ENCODE measurements around the gene ATAD1. TPM values are rescaled to one million over a fixed set of nuclear protein-coding genes. Genes with fewer than 3 reads are reported as not detected.
"Not testable (repeated sequence)": the region's sequence is repeated elsewhere in the genome, so short reads cannot be mapped to it uniquely, and the experiment has no call there.

Gene ATAD1
- total RNA-seq, 3 donors from 2014 or later = 52.2 to 61.1 (median 52.5) TPM

GRCh38 chr10:87742992-87743610 lies 74.9 kb downstream of the ATAD1 start:
- peaks cover 12% of the 10 kb centered on the region for H3K27me3 Mint-ChIP-seq (ENCODE audit: low read depth)
- not testable (repeated sequence) for H3K9me3 Mint-ChIP-seq; DNase-seq; H3K4me3 Mint-ChIP-seq; H3K4me1 Mint-ChIP-seq (ENCODE audit: low read depth); H3K36me3 Mint-ChIP-seq (ENCODE audit: insufficient read depth); ATAC-seq

GRCh38 chr10:87740254-87740655 lies 77.8 kb downstream of the ATAD1 start:
- ATAC-seq (no peak), DNase-seq (no peak)
- no peaks in the 10 kb centered on the region for H3K4me1 Mint-ChIP-seq (ENCODE audit: low read depth)
- H3K4me3 Mint-ChIP-seq = no peak overlapping the region
- peaks cover 31% of the 10 kb centered on the region for H3K27me3 Mint-ChIP-seq (ENCODE audit: low read depth)
- H3K36me3 Mint-ChIP-seq (ENCODE audit: insufficient read depth) = no peaks in the 10 kb centered on the region
- no peaks in the 10 kb centered on the region for H3K9me3 Mint-ChIP-seq

- DNase-seq (no peak), ATAC-seq (no peak)
- H3K27me3 Mint-ChIP-seq (ENCODE audit: low read depth) = peaks cover 34% of the 10 kb centered on the region
- H3K9me3 Mint-ChIP-seq = no peaks in the 10 kb centered on the region
- H3K4me3 Mint-ChIP-seq = no peak overlapping the region
- no peaks in the 10 kb centered on the region for H3K36me3 Mint-ChIP-seq (ENCODE audit: insufficient read depth)
- no peaks in the 10 kb centered on the region for H3K4me1 Mint-ChIP-seq (ENCODE audit: low read depth)
Observed at GRCh38 chr10:87739703-87740102, 78.3 kb downstream of the ATAD1 start.

DNA sequence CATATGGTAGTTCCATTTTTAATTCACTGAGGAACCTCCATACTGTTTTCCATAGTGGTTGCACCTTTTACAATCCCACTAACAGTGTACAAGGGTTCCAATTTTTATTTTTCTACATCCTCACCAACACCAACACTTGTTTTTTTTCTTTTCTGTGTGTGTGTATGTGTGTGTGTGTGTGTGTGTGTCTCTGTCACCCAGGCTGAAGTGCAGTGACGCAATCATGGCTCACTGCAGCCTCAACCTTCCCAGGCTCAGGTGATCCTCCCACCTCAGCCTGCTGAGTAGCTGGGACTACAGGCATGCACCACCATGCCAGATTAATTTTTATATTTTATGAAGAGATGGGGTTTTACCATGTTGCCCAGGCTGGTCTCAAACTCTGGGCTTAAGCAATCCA lies 79.8 kb downstream of the ATAD1 start:
- H3K36me3 Mint-ChIP-seq (ENCODE audit: insufficient read depth); H3K4me1 Mint-ChIP-seq (ENCODE audit: low read depth); ATAC-seq; H3K9me3 Mint-ChIP-seq; H3K4me3 Mint-ChIP-seq; DNase-seq: not testable (repeated sequence)
- H3K27me3 Mint-ChIP-seq (ENCODE audit: low read depth) = peaks cover 38% of the 10 kb centered on the region

- no peaks in the 10 kb centered on the region for H3K9me3 Mint-ChIP-seq
- no peaks in the 10 kb centered on the region for H3K36me3 Mint-ChIP-seq (ENCODE audit: insufficient read depth)
- DNase-seq (no peak), ATAC-seq (peak in 1 of 2 donors; percentile 65)
- H3K4me1 Mint-ChIP-seq (ENCODE audit: low read depth) = no peaks in the 10 kb centered on the region
- H3K4me3 Mint-ChIP-seq = no peak overlapping the region
- H3K27me3 Mint-ChIP-seq (ENCODE audit: low read depth) = peaks cover 40% of the 10 kb centered on the region
Observed at GRCh38 chr10:87734987-87735827, 82.8 kb downstream of the ATAD1 start.

DNA sequence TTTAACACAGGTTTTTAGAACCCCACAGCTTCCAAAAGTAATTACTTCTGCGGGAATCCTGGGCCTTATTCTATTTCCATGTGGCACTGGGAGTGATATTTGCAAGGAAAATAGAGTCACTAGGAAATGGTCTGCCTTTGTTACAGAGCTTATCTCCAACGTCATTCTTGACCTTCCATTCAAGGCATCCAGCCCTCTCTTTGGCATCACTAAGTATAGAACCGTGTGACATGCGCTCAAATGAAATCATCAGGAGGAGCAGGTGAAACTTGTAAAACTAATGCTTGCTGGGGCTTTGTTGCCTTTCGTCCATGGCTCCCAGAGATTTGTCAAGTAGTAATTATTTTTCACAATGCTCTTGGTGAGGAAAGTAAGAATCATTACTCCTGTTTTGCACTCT lies 84.9 kb downstream of the ATAD1 start:
- H3K4me3 Mint-ChIP-seq = no peak overlapping the region
- H3K4me1 Mint-ChIP-seq (ENCODE audit: low read depth) = no peaks in the 10 kb centered on the region
- H3K36me3 Mint-ChIP-seq (ENCODE audit: insufficient read depth) = no peaks in the 10 kb centered on the region
- DNase-seq = no peak
- H3K27me3 Mint-ChIP-seq (ENCODE audit: low read depth) = peaks cover 33% of the 10 kb centered on the region
- no peak for ATAC-seq
- no peaks in the 10 kb centered on the region for H3K9me3 Mint-ChIP-seq

GRCh38 chr10:87729940-87730339 lies 88.1 kb downstream of the ATAD1 start:
- DNase-seq (no peak), ATAC-seq (no peak)
- Mint-ChIP-seq H3K9me3 (no peaks in the 10 kb centered on the region), H3K36me3 (ENCODE audit: insufficient read depth) (no peaks in the 10 kb centered on the region), H3K4me3 (no peak overlapping the region), H3K4me1 (ENCODE audit: low read depth) (no peaks in the 10 kb centered on the region), H3K27me3 (ENCODE audit: low read depth) (peaks cover 19% of the 10 kb centered on the region)

GRCh38 chr10:87724789-87725188 lies 93.2 kb downstream of the ATAD1 start:
- ATAC-seq = no peak
- Mint-ChIP-seq H3K9me3 (no peaks in the 10 kb centered on the region), H3K4me3 (no peak overlapping the region), H3K36me3 (ENCODE audit: insufficient read depth) (no peaks in the 10 kb centered on the region), H3K27me3 (ENCODE audit: low read depth) (peaks cover 10% of the 10 kb centered on the region), H3K4me1 (ENCODE audit: low read depth) (no peaks in the 10 kb centered on the region)
- no peak for DNase-seq

DNA sequence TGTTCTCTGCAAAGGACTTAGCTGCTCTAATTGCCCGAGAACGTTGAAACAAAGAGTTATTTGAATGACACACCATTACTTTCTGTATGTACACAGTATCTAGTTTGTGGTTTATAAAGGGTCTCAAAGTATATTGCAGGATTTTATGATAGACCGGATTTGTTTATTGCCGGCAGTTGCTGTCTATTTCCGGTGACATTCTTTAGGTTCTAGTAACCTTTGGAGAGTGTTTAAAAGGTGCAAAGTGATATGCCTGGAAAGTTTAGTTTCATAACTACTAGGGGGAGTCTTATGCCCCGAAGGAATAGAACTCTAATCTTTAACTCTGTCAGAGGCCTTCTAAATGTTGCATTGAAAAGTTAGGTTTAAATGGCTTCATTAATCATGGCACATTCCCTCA lies 94.5 kb downstream of the ATAD1 start:
- peaks cover 13% of the 10 kb centered on the region for H3K27me3 Mint-ChIP-seq (ENCODE audit: low read depth)
- H3K4me1 Mint-ChIP-seq (ENCODE audit: low read depth) = no peaks in the 10 kb centered on the region
- no peak for DNase-seq
- no peak for ATAC-seq
- H3K4me3 Mint-ChIP-seq = no peak overlapping the region
- no peaks in the 10 kb centered on the region for H3K9me3 Mint-ChIP-seq
- no peaks in the 10 kb centered on the region for H3K36me3 Mint-ChIP-seq (ENCODE audit: insufficient read depth)

- H3K4me3 Mint-ChIP-seq = no peak overlapping the region
- DNase-seq (no peak), ATAC-seq (no peak)
- peaks cover 13% of the 10 kb centered on the region for H3K27me3 Mint-ChIP-seq (ENCODE audit: low read depth)
- no peaks in the 10 kb centered on the region for H3K4me1 Mint-ChIP-seq (ENCODE audit: low read depth)
- H3K9me3 Mint-ChIP-seq = no peaks in the 10 kb centered on the region
- no peaks in the 10 kb centered on the region for H3K36me3 Mint-ChIP-seq (ENCODE audit: insufficient read depth)
Observed at GRCh38 chr10:87722716-87723115, 95.3 kb downstream of the ATAD1 start.

GRCh38 chr10:87721781-87722180 lies 96.2 kb downstream of the ATAD1 start:
- Mint-ChIP-seq H3K4me1 (ENCODE audit: low read depth) (no peaks in the 10 kb centered on the region), H3K4me3 (no peak overlapping the region), H3K27me3 (ENCODE audit: low read depth) (peaks cover 14% of the 10 kb centered on the region), H3K36me3 (ENCODE audit: insufficient read depth) (no peaks in the 10 kb centered on the region), H3K9me3 (no peaks in the 10 kb centered on the region)
- ATAC-seq (no peak), DNase-seq (no peak)

GRCh38 chr10:87720665-87721064 lies 97.4 kb downstream of the ATAD1 start:
- Mint-ChIP-seq H3K36me3 (ENCODE audit: insufficient read depth) (no peaks in the 10 kb centered on the region), H3K9me3 (no peaks in the 10 kb centered on the region), H3K4me1 (ENCODE audit: low read depth) (no peaks in the 10 kb centered on the region), H3K27me3 (ENCODE audit: low read depth) (peaks cover 14% of the 10 kb centered on the region), H3K4me3 (no peak overlapping the region)
- DNase-seq (no peak), ATAC-seq (peak; percentile 58 to 67)

DNA sequence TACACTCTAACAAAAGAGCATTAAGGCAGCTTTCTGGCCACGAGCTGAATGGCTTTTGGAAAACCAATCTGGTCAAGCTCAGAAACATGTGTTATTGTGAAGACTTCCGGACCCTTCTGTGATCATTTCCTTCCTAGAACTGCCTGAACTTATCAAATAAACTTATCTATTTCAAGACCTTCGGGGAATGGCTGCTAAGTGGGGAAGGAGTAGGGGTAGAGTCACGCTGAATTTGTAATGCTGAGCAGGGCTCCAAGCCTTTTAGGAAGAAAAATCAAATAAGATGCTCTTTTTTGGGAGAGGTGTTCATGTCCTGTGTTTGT lies 101.7 kb downstream of the ATAD1 start:
- DNase-seq (no peak), ATAC-seq (no peak)
- H3K4me1 Mint-ChIP-seq (ENCODE audit: low read depth) = no peaks in the 10 kb centered on the region
- H3K36me3 Mint-ChIP-seq (ENCODE audit: insufficient read depth) = no peaks in the 10 kb centered on the region
- H3K27me3 Mint-ChIP-seq (ENCODE audit: low read depth) = peaks cover 10% of the 10 kb centered on the region
- no peaks in the 10 kb centered on the region for H3K9me3 Mint-ChIP-seq
- H3K4me3 Mint-ChIP-seq = no peak overlapping the region

DNA sequence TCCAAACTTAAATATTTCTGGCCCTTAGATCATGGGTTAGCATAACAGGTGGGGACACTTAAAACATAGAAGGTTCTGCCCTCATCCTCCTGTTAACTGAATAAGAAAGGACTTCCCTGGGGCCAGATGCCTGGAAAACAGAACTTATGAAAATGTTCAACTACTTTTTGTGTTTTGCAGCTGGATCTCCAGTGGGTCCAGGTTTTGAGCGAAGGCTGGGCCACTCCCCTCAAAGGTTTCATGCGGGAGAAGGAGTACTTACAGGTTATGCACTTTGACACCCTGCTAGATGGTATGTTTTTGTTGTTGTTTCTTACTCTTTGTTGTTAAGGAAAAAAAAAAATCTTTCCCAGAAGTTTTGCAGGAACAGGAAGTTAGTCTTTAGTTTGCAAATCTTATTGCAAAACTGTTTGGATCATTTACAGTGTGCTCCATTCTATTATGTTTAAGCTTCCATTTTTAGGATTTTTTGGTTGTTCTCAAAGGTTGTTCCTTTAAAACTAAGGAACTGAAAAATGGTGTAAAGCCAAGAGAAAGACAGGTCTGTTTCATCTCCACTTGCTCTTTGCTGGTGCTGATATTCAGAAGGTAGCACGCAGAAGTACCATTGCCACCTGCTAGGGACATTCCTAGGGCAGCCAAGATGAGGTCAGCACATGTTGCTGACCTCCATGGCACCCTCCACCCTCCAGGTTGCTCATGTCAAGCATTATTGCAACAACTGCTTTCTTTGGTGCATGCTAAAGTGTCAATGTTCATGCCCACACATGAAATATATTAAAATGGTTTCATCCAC lies 102.3 kb downstream of the ATAD1 start:
- Mint-ChIP-seq H3K36me3 (ENCODE audit: insufficient read depth) (no peaks in the 10 kb centered on the region), H3K4me1 (ENCODE audit: low read depth) (no peaks in the 10 kb centered on the region), H3K27me3 (ENCODE audit: low read depth) (peaks cover 10% of the 10 kb centered on the region), H3K9me3 (no peaks in the 10 kb centered on the region), H3K4me3 (no peak overlapping the region)
- DNase-seq (no peak), ATAC-seq (no peak)

All from activated T-cell treated with anti-CD3 and anti-CD28 coated beads, Interleukin-2, amount 50 U/mL, for 4 hours (primary cell).